Lung microvascular endothelial cell (primary cell): ENCODE measurements around the gene NPIPB6. TPM values are rescaled to one million over a fixed set of nuclear protein-coding genes. Genes with fewer than 3 reads are reported as not detected.
"Not testable (repeated sequence)": the region's sequence is repeated elsewhere in the genome, so short reads cannot be mapped to it uniquely, and the experiment has no call there.

Experiments
- DNase-seq, 2 donors: peaks; one replicate each; pipeline versions ENCODE4 v3.0.0 to v3.0.0-alpha.2; 2010; ENCODE audit warnings: low read depth in 2 of 2
- total RNA-seq: library from RNA; depleted of rRNA; stranded (reverse); fragments of >200 nt; gene quantifications from 2 replicates; pipeline ENCODE4 v1.2.1, GENCODE V29; 2014

NPIPB6 gene
- total RNA-seq, result not detected in 2 replicates

DNA sequence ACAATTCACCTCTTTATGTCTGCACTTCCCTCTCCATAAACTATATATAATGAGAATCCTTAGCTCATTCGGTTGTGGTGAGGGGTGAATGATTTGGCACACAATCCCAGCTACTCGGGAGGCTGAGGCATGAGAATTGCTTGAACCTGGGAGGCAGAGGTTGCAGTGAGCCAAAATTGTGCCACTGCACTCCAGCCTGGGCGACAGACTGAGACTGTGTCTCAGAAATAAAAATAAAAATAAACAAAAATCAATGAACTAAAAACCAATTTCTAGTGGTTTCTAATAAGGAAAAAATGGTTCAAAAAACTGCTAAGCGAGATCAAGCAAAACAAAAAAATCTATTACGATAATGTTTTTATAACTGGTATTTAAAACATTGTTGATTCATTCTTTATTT is at the start of gene NPIPB6:
NPIPB6 (minus strand) TSS at position 101 of the 400 bp plus-strand sequence. CDS start 686 bp downstream, outside the sequence.
- DNase-seq, result not testable (repeated sequence)

DNA sequence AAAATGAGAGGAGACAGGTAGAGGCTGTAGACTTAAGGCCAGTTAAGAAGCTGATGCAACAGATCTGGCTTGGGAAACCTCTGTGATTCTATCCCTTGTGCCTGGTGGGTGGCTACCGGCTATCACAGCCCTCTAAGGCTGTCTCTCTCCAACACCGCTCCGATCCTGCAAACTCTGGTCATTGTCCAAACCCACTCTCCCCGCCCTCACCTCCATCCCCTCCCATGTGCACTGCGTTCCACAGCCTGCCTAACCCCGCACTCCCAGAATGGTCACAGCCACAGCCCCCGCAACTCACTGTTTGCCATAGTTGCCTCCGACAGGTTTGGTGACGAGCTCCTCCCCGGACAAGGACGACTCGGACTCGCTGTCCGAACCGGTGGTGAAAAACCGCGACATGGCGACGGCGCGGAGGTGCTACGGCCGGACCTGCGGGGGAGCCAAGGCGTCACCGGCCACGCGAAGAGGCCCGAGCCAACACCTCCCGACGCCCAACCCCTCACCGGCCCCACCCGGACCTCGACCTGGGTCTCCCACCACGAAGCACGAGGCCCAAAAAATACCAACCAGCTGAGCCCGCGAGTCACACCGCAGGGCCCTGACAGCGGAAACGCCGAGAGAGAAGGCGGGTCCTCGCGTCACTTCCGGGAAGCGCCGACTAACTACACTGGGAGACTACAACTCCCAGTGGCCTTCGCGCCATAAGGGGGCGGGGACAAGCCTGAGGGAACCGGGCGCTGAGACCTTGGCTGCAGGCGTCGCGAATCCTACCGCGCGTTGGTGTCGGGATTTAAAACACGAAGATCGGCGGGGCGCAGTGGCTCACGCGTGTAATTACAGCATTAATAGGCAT is 40.1 kb upstream of the NPIPB6 start, which contains the start of gene EIF3CL:
EIF3CL (minus strand) TSS at position 622 of the 853 bp plus-strand sequence; CDS start at position 399, 223 bp downstream.
- not testable (repeated sequence) for DNase-seq

DNA sequence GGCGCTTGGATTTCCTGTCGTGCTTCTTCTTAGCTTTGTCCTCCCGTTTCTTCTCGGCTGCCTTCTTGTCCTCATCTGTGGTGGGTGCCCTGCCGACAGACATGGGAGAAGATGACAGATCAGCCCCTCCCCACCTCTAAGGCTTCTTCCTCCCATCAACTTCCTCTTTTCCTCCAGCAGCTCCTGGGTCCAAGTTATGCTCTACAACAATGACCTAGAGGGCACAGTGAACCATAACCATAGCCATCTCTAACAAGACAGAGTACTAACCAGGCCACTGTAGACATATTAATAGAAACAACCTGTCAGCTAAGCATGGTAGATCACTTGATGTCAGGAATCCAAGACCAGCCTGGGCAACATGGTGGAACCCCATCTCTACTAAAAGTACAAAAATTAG is 28.7 kb upstream of the NPIPB6 start:
- DNase-seq, result not testable (repeated sequence)

DNA sequence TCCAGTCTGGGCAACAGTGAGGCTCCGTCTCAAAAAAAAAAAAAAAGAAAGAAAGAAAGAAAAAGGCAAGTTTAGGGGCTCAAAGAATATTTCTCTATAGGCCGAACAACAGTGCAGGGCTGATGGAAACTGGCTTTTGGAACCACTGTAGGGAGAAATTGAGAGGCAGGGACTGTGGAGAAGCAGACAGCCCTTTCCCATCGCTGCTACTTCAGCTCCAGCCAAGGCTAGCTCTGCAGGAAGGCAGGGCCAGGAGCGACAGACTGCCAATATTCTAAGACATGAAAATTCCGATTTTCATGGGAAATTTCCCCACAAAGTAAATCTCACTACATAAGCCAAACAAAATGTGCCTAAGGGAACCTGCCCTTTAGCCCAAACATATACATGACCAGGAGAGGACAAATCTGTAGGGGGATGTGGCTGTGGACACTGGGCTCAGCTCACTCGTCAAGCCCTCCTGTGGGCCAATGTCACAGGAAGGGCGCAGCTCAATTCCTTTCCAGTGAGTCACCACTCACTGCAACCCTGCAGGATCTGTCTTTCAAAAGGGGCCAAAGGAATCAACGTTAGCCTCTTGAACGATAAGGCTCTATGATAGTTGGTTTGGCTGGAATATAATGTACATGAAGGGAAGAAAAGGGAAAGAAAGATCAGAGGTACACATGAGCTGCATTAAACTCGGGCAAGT is 19.0 kb upstream of the NPIPB6 start:
- DNase-seq, result not testable (repeated sequence)

DNA sequence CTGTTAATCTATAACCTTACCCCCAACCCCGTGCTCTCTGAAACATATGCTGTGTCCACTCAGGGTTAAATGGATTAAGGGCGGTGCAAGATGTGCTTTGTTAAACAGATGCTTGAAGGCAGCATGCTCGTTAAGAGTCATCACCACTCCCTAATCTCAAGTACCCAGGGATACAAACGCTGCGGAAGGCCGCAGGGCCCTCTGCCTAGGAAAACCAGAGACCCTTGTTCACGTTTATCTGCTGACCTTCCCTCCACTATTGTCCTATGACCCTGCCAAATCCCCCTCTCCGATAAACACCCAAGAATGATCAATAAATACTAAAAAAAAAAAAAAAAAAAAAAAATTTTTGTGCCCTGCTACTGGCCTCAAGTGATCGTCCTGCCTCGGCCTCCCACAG is 14.5 kb upstream of the NPIPB6 start:
- not testable (repeated sequence) for DNase-seq

DNA sequence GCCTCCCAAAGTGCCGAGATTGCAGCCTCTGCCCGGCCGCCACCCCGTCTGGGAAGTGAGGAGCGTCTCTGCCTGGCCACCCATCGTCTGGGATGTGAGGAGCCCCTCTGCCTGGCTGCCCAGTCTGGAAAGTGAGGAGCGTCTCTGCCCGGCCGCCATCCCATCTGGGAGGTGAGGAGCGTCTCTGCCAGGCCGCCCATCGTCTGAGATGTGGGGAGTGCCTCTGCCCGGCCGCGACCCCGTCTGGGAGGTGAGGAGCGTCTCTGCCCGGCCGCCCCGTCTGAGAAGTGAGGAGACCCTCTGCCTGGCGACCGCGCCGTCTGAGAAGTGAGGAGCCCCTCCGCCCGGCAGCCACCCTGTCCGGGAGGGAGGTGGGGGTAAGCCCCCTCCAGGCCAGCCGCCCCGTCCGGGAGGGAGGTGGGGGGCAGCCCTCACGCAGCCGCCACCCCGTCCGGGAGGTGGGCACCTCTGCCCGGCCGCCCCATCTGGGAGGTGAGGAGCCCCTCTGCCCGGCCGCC is 13.9 kb upstream of the NPIPB6 start:
- DNase-seq, result not testable (repeated sequence)

DNA sequence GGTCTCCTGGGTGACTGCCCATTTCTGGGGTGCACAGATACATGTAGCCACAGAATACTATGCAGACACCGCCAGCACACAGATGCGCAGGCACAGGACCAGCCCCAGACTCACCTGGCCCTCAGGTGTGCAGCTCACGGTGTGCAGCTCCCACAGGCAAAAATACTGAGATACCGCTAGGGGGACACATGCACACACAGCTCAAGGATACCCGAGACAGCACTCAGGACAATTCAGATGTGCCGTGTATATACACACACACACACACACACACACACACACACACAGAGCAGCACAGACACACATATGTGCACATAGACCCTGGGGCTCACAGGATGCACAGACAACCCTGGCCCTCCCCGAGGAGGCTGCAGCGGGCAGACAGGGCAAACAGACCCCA is 11.8 kb upstream of the NPIPB6 start:
- not testable (repeated sequence) for DNase-seq

DNA sequence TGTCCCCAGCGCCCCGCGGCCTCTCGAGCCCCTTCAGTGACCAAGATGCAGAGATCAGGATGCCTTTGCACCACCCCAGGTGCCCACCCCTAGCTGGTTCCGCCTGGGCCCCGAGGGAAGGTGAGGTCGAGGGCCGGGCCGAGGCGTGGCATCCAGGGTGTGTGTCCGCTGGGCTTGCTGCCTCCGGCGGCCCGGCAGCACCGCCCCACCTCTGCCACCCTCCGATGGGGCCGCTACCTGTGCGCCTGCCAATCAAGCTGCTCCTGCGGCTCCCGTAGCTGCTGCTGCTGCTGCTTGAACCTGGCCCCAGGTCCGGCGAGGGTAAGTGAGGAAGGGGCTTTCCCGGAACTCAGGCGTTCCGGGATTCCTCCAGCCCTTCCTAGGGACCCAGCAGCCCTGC is 11.0 kb upstream of the NPIPB6 start:
- not testable (repeated sequence) for DNase-seq

DNA sequence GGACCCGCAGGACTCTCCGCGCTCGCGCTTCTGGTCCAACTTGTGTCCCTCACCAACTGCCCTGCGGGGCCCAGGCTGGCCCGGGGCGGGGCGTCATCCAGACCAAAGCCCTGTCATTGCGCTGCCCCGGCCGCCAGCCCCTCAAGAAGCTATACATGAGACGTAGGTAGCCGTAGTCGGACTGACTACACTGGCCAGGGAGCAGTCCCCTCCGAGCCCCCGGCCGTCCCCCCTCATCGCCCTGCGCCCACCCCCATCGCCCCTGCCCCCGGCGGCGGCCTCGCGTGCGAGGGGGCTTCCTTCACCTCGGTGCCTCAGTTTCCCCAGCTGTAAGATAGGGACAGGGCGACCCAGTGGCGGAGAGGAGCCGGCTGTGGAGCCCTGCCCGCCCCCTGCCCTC is 4.6 kb upstream of the NPIPB6 start:
- not testable (repeated sequence) for DNase-seq

DNA sequence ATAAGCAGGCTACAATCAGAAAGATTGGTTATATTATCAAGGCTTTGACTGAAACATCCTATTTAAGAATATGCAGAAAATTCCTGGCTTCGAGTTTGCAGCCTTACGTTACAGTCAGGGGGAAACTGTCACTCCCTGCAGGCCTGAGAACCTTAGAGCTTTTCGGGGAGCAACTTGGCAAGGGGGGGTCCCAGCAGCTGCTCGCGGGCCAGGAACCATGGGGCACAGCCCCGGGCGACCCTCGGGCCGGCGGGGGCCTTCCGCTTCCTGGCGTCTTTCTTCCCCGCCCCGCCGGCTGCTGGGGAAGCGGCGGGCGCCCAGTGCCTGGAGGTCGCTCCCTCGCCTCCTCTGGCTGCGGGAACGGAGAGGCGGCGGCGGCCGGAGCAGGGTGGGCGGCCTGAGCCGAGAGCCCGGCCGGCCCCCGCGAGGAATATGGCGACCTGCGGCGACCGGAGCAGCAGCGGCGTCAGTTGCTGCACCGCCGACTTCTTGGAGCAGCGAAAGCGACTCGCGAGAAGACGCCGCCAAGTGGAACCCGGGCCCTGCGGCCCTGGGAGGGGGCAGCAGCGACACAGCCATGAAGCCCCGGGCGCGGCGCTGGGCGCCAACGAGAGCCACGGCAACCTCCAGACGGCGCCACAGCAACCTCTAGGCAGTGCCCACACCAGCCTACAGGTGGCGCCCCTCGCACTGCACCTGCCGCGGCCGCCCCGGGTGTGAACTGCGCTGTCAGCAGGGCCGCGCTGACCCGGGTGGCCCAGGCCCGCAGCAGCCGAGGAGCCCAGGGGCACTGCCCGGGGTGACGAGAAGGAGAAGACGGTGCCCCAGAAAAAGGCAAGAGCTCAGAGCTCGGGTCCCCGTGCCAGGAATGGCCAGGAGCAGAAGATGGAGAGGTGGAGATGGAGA is 1.2 kb upstream of the NPIPB6 start:
- not testable (repeated sequence) for DNase-seq

DNA sequence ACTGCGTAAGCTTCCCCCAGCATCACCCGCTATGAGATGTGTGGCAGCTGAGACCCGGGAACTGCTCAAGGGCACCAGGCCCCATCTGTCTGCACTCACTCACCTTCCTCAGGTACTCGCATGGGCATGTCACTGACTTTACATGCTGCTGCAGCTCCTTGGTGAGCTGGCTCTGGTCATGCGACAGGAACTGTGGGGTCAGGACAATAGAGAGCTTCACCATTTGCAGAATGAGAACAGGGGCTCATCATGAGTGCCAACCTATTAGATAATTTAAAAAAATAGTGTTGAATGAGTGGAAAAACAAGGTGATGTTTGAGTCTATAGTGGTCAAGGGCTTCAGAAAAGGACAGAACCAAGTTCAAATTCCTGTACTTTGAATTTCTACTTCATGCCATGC is 708 bp downstream of the NPIPB6 start:
- not testable (repeated sequence) for DNase-seq

DNA sequence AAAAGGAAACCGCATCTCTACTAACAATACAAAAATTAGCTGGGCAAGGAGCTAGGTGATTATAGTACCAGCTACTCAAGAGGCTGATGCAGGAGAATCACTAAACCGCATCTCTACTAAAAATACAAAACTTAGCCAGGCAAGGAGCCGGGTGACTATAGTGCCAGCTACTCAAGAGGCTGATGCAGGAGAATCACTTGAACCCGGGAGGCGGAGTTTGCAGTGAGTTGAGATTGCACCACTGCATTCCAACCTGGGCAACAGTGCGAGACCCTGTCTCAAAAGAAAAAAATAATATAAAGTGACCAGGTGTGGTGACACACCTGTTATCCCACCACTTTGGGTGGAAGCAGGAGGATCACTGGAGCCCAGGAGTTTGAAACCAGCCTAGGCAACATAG is 25.1 kb downstream of the NPIPB6 start:
- not testable (repeated sequence) for DNase-seq

DNA sequence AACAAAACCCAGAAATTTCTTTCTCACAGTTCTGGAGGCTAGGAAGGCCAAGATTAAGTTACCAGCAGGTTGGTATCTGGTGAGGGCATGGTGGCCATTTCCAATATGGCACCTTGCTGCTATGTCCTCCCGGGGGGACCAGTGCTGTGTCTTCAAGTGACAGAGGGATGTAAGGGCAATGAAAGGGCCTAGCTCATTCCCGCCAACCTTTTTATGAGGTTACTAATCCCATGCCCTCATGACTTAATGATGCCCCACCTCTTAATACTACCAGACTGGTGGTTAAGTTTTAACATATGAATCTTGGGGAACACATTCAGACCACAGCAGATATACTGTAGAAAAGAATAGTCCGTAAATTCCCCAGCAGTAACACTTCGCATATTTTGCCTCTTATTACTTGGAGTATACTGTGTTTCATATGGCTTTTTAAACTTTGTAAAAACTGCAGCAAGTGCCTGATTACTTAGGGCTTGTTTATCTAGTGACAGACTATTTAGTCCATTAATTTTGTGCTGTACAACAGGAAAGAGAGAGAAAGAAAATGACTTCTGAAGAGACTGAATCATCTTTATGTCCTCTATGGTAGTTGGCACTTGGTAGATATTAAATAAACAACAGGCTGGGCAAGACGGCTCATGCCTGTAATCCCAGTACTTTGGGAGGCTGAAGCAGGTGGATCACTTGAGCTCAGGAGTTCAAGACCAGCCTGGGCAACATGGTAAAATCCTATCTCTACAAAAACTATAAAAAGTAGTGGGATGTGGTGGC is 26.2 kb downstream of the NPIPB6 start:
- DNase-seq, result not testable (repeated sequence)

DNA sequence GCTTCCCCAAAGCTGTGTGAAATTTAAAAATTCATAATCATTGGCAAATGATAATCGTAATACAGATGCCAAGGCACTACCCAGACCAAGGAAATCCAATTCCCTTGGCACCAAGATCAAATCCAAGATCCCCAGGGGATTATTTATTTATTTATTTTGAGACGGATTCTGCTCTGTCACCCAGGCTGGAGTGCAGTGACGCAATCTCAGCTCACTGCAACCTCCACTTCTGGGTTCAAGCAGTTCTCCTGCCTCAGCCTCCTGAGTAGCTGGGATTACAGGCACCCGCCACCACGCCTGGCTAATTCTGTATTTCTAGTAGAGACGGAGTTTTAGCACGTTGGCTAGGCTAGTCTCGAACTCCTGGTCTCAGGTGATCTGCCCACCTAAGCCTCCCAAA is 27.6 kb downstream of the NPIPB6 start:
- not testable (repeated sequence) for DNase-seq

DNA sequence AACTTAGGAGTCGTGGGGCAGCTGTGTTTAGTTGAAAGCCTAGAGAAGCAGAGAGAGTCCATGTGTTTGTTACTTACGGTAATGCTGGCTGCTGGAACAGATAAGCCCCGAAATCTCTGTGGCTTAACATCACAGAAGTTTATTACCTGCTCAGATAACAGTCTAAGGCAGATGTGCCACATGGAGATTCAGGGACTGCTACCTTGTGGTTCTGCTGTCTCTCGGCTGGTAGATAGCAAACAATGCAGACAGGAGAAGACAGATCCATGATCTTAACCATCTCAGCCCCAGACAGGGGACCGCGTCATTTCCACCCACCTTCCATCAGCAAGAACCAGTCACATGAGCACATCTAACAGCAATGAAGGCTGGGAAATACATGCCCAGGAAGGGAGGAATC is 30.7 kb downstream of the NPIPB6 start:
- DNase-seq, result not testable (repeated sequence)

DNA sequence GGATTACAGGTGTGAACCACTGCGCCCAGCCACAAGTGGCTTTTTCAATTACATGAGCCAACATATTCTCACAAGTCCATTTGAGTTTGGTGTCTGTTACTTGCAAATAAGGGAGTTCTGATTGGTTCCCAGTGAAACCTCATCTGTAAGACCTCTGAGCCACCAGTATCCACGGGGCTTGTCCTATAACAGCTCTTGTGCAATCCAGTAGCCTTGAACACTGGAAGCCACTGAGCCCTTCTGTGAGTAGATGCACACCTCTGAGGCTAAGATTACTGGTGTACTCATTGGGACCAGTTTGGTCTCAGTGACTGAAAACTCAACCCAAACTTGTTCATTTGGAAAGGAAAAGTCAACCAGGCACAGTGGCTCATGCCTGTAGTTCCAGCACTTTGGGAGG is 32.3 kb downstream of the NPIPB6 start:
- DNase-seq, result not testable (repeated sequence)

DNA sequence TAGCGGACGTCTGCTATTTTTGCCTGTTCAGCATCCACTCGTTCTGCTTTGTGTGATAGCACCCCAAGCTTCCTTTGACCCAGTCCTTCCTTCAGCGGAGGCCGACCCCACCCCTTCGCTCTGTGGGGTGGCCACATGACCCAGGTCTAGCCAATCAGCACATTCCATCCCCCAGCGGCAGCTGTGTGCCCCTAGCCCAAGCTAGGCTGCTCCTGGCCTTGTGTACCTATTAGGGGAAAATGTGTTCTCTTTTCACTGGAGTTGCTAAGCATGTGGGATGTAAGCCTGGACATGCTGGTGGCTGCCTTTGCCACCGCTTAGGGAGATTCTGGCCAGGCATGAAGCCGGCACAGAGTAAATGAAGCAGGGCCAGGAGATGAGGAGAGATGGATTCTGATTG is 33.1 kb downstream of the NPIPB6 start:
- DNase-seq, result not testable (repeated sequence)

DNA sequence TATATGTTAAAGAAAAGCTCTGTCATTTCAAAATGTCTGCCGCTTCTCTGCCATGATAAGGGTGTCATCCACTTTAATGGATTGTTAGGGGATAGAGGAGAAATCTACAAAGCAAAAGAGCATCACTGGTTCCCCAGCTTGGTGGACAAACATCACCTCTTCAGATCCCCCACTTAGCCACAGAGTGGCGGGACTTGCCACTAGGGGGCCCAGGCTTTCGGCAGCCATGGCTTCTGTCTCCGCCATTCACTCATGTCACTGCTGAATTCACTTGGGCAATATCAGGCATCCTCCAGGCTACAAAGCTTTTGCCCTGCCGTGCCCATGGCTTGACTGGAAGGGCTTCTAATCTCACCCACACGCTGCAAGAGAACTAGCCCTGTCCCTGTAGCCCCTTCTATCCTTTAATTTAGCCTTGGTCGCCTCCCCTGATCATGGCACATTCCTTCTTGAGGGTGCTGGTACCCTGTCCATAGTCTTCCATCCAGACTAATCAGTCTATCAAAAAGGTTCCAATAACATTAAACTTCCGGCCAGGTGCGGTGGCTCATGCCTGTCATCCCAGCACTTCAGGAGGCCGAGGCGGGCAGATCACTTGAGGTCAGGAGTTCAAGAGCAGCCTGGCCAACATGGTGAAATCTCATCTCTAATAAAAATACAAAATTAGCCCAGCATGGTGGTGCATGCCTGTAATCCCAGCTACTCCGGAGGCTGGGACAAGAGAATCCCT is 36.3 kb downstream of the NPIPB6 start:
- DNase-seq, result peak; percentile 61 to 74

DNA sequence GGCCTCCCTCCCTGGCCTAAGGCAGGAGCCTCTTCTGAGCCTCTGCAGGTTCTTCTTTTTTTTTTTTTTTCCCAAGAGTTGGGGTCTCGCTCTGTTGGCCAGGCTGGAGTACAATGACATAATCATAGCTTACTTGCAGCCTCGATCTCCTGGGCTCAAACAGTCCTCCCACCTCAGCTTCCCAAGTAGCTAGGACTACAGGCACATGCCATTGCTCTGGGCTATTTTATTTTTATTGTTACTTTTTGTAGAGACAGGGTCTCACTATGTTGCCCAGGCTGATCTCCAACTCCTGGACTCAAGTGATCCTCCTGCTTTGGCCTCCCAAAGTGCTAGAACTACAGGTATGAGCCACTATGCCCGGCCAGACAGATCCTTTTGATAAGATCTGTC is 38.4 kb downstream of the NPIPB6 start:
- DNase-seq, result no peak
